Stomach (tissue), 9 donors: ENCODE measurements around the gene ZNF658. TPM values are rescaled to one million over a fixed set of nuclear protein-coding genes. Genes with fewer than 3 reads are reported as not detected.
A peak's percentile ranks its signal among the peaks of the same experiment; 100 is the strongest.
"Not testable (repeated sequence)": the region's sequence is repeated elsewhere in the genome, so short reads cannot be mapped to it uniquely, and the experiment has no call there.

Source experiments
- DNase-seq, 2 donors: peaks; one replicate each; pipeline versions ENCODE4 v3.0.0 to v3.0.0-alpha.2; 2013 to 2019
- H3K27ac ChIP-seq, 5 donors: fragments of 200-600 bp in 4 of 5; sonication (generic) in 4 of 5; one replicate each; pipeline ENCODE4 v1.5.1; 2013 to 2019; ENCODE audit warnings: mild to moderate bottlenecking in 1 of 5, moderate library complexity in 1 of 5
- H3K27me3 ChIP-seq, 3 donors: fragments of 200-600 bp; sonication (generic); one replicate each; pipeline ENCODE4 v1.5.1; 2017 to 2019; ENCODE audit warnings: mixed run types in 1 of 3
- H3K36me3 ChIP-seq, 4 donors: fragments of 200-600 bp; sonication (generic); 1 replicate in 3 of 4; 2 replicates in 1 of 4; pipeline ENCODE4 v1.5.1; 2016 to 2019
- H3K4me1 ChIP-seq, 4 donors: fragments of 200-600 bp; sonication (generic); one replicate each; pipeline ENCODE4 v1.5.1; 2016 to 2019
- H3K4me3 ChIP-seq, 4 donors: fragments of 200-600 bp; sonication (generic) in 3 of 4; one replicate each; pipeline ENCODE4 v1.5.1; 2016 to 2019; ENCODE audit warnings: mild to moderate bottlenecking in 1 of 4
- H3K9me3 ChIP-seq, 4 donors: fragments of 200-600 bp; sonication (generic); one replicate each; pipeline ENCODE4 v1.5.1; 2016 to 2019
- WGBS, 5 donors: extraction: QIAGEN DNeasy Blood & Tissue Kit in 3 of 5; methylation state at CpG; one replicate each; pipeline versions ENCODE4 v1.1.5 to v1.1.7; 2013 to 2018; 5-methylcytosine and 5-hydroxymethylcytosine counted together
- intact Hi-C: fragments of 100-400 bp; cut with DNase I; formaldehyde crosslinking; loops from one replicate; pipeline ENCODE4 v1.15.1; 2023; ENCODE audit warnings: low total_unique reads
- polyA plus RNA-seq, 3 donors: library from polyadenylated mRNA; stranded (reverse); fragments of 200-250 nt; gene quantifications; one replicate each; pipeline ENCODE4 v1.2.3, GENCODE V29; 2013
- small RNA-seq, 4 donors: library from RNA; depleted of rRNA; stranded (forward); fragments of <200 nt; gene quantifications; one replicate each; pipeline ENCODE3, GENCODE V24; 2016
- total RNA-seq, 5 donors: library from RNA; depleted of rRNA; stranded (reverse); fragments of >200 nt; gene quantifications; one replicate each; pipeline versions ENCODE4 v1.1.0 to v1.2.3, GENCODE V29; 2014 to 2016
- donor health status: healthy with polysubstance abuse.
- donor health status: Bipolar disorder and iron deficiency.
- donor health status: healthy.

The ZNF658 gene
- total and polyA plus RNA-seq, 8 donors: 1.4 to 18.7 (median 2.6) TPM

DNA sequence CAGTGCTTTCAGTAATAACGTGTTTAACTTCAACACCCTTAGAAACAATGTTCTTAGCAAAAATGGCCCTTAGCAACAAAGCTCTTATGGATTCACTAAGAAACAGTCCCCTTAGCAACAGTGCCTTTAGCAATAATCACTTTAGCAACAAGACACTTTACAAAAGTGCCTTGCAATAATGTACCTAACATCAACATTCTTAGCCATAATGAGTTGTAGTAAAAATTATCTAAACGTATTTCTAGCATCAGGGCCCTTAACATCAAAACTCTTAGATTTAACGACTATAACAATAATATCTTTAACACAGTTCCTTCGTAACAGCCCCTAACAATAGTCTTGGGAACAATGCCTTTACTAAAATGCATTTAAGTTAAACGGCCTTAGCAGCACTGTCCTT is 37.8 kb downstream of the ZNF658 start:
- H3K9me3 ChIP-seq, H3K27ac ChIP-seq, intact Hi-C loops, DNase-seq, H3K36me3 ChIP-seq, H3K4me1 ChIP-seq, H3K4me3 ChIP-seq, H3K27me3 ChIP-seq: not testable (repeated sequence)
- WGBS, 5 donors: 72 to 84% (median 81%) methylated on average over 4 to 5 of the region's 5 CpGs

DNA sequence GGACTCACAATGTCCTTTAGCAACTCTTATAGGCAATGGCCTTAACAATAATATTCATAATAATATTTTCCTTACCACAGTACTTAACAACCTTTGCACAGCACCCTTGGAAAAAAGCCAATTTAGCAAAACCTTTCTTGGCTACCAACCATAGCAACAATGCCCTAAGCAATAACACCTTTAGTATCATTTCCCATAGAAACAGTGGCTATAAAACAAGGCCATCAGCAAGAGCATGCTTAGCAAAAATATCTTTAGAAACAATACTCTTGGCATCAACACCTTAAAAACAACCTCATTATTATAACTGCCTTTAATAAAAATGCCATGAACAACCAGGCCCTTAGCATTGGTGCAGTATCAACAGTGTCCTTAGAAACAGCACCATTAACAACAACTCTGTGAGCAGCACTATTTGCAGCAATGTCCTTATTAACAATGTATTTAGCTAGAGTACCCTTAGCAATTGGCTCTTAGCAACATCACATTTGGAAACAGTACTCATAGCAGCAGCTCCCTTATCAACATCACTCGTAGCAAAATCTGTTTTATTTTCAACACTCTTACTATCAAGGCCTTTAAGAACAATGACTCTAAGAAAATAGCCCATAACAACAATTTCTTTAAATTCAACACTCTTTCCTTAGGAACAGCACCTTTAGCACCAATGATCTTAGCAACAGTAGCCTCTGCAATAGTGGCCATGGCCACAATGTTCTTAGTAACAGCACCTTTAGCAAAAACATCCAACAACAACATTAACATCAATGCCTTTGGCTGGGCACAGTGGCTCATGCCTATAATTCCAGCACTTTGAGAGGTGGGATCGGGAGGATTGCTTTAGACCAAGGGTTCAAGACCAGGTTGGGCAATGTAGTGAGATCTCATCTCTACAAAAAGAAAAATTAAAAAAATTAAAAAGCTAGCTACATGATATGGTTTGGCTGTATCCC is 39.6 kb downstream of the ZNF658 start:
- H3K27me3 ChIP-seq, DNase-seq, H3K9me3 ChIP-seq, H3K27ac ChIP-seq, H3K36me3 ChIP-seq, H3K4me3 ChIP-seq, intact Hi-C loops, H3K4me1 ChIP-seq: not testable (repeated sequence)
- WGBS, 5 donors: 46 to 75% (median 56%) methylated on average over 1 of the region's 2 CpGs

- WGBS, 5 donors: 35 to 49% (median 41%) methylated on average over 4 to 5 of the region's 5 CpGs
- H3K27me3 ChIP-seq, H3K4me1 ChIP-seq, H3K27ac ChIP-seq, intact Hi-C loops, H3K9me3 ChIP-seq, H3K36me3 ChIP-seq, H3K4me3 ChIP-seq: not testable (repeated sequence)
- DNase-seq: peak in 1 of 2 donors; percentile 35
Measured at GRCh38 chr9:66942400-66943155, 42.1 kb downstream of the ZNF658 start.

- intact Hi-C loops, H3K4me3 ChIP-seq, H3K36me3 ChIP-seq, H3K9me3 ChIP-seq, H3K4me1 ChIP-seq, H3K27ac ChIP-seq, DNase-seq, H3K27me3 ChIP-seq: not testable (repeated sequence)
- 94 to 99% (median 95%) methylated on average over 9 to 11 of the region's 11 CpGs for WGBS, 5 donors
Measured at GRCh38 chr9:66952576-66952975, 52.1 kb downstream of the ZNF658 start.

Small RNA genes lying within 50 kb of the gene (small RNA-seq; reads per million reads assigned to genes)
- 0 reads per million in 4 donors for gene AL353770.2

Other genes starting within 250 kb of the ZNF658 start
- not detected for gene SPATA31A3, start 91.8 kb downstream of the ZNF658 start, total RNA-seq
- not detected for gene SPATA31A3, start 91.8 kb downstream of the ZNF658 start, polyA plus RNA-seq